Breast epithelium (tissue), 4 donors: ENCODE measurements around the gene CXCL12. TPM values are rescaled to one million over a fixed set of nuclear protein-coding genes. Genes with fewer than 3 reads are reported as not detected.

Experiments used
- DNase-seq, 2 donors: peaks; one replicate each; pipeline ENCODE4 v3.0.0-alpha.2; 2019; ENCODE audit warnings: low spot score in 2 of 2
- H3K27ac ChIP-seq, 2 donors: fragments of 200-600 bp; sonication (generic) in 1 of 2; one replicate each; pipeline ENCODE4 v1.5.1; 2016 to 2019; ENCODE audit warnings: mild to moderate bottlenecking in 1 of 2
- H3K27me3 ChIP-seq, 2 donors: fragments of 200-600 bp; sonication (generic) in 1 of 2; one replicate each; pipeline versions ENCODE4 v1.5.1 to v1.6.0; 2017 to 2019; ENCODE audit warnings: control low read depth in 1 of 2, mild to moderate bottlenecking in 1 of 2
- H3K36me3 ChIP-seq: fragments of 200-600 bp; one replicate; pipeline ENCODE4 v1.5.1; 2019
- H3K4me1 ChIP-seq, 2 donors: fragments of 200-600 bp; sonication (generic); one replicate each; pipeline ENCODE4 v1.5.1; 2016 to 2019; ENCODE audit warnings: control low read depth in 1 of 2
- H3K4me3 ChIP-seq, 3 donors: fragments of 200-600 bp; sonication (generic); 1 replicate in 2 of 3; 2 replicates in 1 of 3; pipeline ENCODE4 v1.5.1; 2016 to 2019; ENCODE audit warnings: mild to moderate bottlenecking in 3 of 3, moderate library complexity in 2 of 3
- H3K9me3 ChIP-seq, 2 donors: fragments of 200-600 bp; sonication (generic) in 1 of 2; one replicate each; pipeline ENCODE4 v1.5.1; 2016 to 2019; ENCODE audit warnings: control low read depth in 1 of 2
- POLR2A ChIP-seq: fragments of 450-650 bp; IDR thresholded peaks from one replicate; pipeline ENCODE4 v1.6.1; 2016; ENCODE audit warnings: antibody characterized with exemption, mild to moderate bottlenecking, moderate library complexity
- POLR2AphosphoS5 ChIP-seq, 3 donors: sonication (generic); formaldehyde crosslinking; IDR thresholded peaks; one replicate each; pipeline ENCODE4 v1.6.1; 2017; ENCODE audit warnings: antibody characterized with exemption in 3 of 3
- intact Hi-C: fragments of 100-400 bp; cut with DNase I; formaldehyde crosslinking; loops from one replicate; pipeline ENCODE4 v1.15.1; 2023; ENCODE audit warnings: low total_unique reads
- total RNA-seq, 3 donors: library from RNA; depleted of rRNA; stranded (reverse); fragments of >200 nt; gene quantifications; one replicate each; pipeline ENCODE4 v1.1.0, GENCODE V29; 2016
- TF ChIP-seq, protein P1 (sequence below), 3 donors: fragments of 450-650 bp; IDR thresholded peaks; one replicate each; pipeline ENCODE4 v1.5.1; 2016 to 2017; ENCODE audit warnings: antibody characterized with exemption in 3 of 3, mild to moderate bottlenecking in 3 of 3, moderate library complexity in 3 of 3

The CXCL12 gene
- total RNA-seq, 3 donors from 2014 or later = 66.4 to 164 (median 103) TPM

DNA sequence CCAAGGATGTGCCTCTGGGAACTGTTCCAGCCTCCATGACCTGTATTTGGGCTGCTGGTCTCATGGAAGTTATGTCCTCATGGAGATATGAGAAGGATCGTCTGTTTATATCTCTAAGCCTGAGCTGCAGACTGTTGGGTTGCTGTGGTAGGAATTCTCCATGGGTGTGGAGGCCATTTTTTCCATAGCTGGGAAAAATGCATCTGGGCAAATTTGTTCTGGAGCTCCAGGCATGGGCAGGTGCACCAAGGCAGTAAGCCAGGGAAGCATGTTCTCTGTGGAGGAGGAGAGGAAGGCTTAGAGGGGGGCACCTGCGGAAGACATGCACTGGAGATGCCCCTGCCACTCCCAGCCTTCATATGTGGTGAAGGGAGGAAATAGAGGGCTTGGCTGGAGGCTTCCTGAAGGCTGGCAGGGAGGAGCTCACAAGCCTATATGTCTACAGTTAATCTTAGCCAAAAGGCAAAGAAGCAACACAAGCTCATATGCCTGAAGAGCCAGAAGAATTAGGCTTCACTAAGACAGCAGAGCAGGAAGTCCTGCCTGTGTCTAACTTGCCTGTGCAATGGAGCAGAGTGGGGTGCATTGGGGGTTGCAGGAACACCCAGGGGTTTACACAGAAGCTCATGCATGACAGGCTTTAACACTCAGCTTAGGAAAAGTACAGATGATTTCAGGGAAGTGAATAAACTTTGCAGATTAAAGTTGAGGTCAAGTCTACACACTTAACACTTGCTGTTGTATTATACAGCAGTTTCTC, 35.1 kb upstream of the CXCL12 start:
- Histone ChIP-seq H3K27ac (no peak overlapping the region), H3K27me3 (no peaks in the 10 kb centered on the region), H3K36me3 (no peaks in the 10 kb centered on the region), H3K9me3 (no peaks in the 10 kb centered on the region), H3K4me3 (no peak overlapping the region), H3K4me1 (peaks cover 0 to 3% of the 10 kb centered on the region in 2 donors)
- DNase-seq = no peak
- no peak for TF ChIP-seq POLR2AphosphoS5 (IDR thresholded peaks at IDR 0.05)
- TF ChIP-seq, protein P1, sequence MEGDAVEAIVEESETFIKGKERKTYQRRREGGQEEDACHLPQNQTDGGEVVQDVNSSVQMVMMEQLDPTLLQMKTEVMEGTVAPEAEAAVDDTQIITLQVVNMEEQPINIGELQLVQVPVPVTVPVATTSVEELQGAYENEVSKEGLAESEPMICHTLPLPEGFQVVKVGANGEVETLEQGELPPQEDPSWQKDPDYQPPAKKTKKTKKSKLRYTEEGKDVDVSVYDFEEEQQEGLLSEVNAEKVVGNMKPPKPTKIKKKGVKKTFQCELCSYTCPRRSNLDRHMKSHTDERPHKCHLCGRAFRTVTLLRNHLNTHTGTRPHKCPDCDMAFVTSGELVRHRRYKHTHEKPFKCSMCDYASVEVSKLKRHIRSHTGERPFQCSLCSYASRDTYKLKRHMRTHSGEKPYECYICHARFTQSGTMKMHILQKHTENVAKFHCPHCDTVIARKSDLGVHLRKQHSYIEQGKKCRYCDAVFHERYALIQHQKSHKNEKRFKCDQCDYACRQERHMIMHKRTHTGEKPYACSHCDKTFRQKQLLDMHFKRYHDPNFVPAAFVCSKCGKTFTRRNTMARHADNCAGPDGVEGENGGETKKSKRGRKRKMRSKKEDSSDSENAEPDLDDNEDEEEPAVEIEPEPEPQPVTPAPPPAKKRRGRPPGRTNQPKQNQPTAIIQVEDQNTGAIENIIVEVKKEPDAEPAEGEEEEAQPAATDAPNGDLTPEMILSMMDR (IDR thresholded peaks at IDR 0.05) = no peak
- no peak for TF ChIP-seq POLR2A
- intact Hi-C loops = no loop called here

DNA sequence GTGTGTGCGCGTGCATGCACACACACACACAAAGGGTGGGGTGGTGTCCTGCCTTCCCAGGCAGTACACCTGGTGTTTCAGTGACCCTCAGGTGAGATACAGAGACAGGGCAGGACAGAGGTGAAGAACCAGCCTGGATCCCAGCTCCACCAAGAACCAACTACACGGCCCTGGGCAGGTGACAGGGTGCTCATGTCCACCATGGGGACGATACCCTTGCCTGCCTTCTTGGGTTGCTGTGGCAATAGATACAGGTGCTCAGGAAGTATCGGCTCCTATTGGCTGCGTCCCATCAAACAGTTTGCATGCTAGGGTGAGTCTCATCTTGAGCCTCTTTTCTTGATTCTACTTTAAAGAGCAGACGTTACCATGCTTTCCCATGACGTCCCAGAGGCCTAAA, 33.7 kb upstream of the CXCL12 start:
- Histone ChIP-seq H3K4me3 (no peak overlapping the region), H3K9me3 (no peaks in the 10 kb centered on the region), H3K36me3 (no peaks in the 10 kb centered on the region), H3K27ac (no peak overlapping the region), H3K4me1 (peaks cover 0 to 3% of the 10 kb centered on the region in 2 donors), H3K27me3 (no peaks in the 10 kb centered on the region)
- intact Hi-C loops = no loop called here
- no peak for DNase-seq
- TF ChIP-seq POLR2A (no peak), POLR2AphosphoS5 (IDR thresholded peaks at IDR 0.05) (no peak)
- TF ChIP-seq, protein P1 (IDR thresholded peaks at IDR 0.05) = no peak

DNA sequence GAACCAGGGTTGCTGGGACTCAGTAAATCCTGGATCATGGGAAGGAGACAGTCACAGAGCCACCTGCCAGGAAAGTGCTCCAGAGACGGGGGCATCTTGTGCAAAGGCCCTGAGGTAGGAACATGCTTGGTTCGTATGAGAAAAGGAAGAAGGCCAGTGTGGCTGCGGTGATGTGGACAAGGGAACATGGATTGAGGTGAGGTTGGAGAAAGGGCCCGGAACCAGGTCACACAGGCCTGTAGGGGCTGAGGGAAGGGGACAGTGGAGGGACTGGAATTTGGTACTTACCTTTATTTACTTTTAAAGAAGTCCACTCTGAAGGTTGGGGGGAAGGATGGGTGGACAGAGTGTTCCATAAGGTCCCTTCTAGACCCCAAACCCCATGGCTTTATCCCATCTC, 32.9 kb upstream of the CXCL12 start:
- no peaks in the 10 kb centered on the region for H3K36me3 ChIP-seq
- peaks cover 0 to 3% of the 10 kb centered on the region in 2 donors for H3K4me1 ChIP-seq
- intact Hi-C loops = no loop called here
- no peaks in the 10 kb centered on the region for H3K27me3 ChIP-seq
- H3K27ac ChIP-seq = no peak overlapping the region
- no peaks in the 10 kb centered on the region for H3K9me3 ChIP-seq
- no peak overlapping the region for H3K4me3 ChIP-seq
- no peak for DNase-seq
- TF ChIP-seq, protein P1 (IDR thresholded peaks at IDR 0.05) = no peak
- no peak for TF ChIP-seq POLR2AphosphoS5 (IDR thresholded peaks at IDR 0.05)
- TF ChIP-seq POLR2A = no peak

DNA sequence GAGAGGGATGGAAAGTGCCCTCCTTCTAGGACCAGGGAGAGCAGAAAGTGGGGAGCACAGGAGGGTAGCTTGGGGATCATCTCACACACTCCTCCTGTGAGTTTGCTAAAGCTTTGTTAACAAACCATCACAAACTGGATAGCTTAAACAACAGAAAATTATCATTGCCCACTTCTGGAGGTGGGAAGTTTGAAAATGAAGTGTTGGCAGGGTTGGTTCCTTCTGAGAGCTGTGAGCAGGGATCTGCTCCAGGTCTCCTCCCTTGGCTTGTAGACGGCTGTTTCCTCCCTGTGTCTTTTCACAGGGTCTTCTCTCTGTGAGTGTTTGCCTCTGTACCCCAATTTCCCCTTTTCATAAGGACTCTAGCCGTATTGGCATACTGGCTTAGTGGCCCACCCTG, 32.0 kb upstream of the CXCL12 start:
- Histone ChIP-seq H3K27ac (peak overlapping the region; percentile 69 to 77), H3K9me3 (peaks cover 0 to 7% of the 10 kb centered on the region in 2 donors), H3K27me3 (no peaks in the 10 kb centered on the region), H3K4me1 (peaks cover 0 to 3% of the 10 kb centered on the region in 2 donors), H3K4me3 (no peak overlapping the region), H3K36me3 (no peaks in the 10 kb centered on the region)
- TF ChIP-seq, protein P1 (IDR thresholded peaks at IDR 0.05) = no peak
- TF ChIP-seq POLR2A (no peak), POLR2AphosphoS5 (IDR thresholded peaks at IDR 0.05) (no peak)
- no peak for DNase-seq
- intact Hi-C loops = no loop called here

DNA sequence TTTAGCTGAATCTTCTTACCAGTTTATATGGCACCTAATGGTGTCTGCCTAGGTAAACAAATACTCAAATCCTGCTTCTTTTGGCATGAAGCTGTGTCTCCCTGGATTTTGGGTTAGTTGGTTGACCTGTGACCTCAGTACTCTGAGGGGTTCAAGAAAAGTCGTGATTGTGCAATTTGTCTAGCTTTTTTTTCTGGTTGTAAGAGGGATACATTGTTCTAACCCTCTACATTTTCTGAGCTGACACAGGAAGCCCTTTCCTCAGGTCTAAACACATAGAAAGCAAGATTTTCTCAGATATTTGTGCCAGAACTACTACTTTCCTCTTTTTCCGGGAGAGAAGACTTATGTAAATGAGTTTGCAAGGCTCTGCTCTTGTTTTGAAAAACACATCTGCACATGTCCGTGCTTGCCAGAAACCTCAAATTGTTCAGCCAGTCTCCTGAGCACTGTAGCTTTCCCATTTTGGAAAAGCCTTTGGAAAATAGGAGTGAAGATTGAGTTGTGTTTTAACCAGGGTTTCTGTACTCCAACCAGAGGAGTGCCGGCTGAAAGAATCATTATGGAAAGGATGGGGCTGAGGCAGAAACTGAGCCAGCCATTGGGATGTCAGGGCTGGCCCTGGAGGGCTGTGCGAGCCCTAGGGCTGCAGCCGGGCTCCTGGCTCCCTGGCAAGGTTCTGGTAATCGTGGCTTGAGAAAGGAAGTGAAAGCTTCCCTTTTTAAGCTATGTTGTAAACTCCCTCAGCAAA, 31.3 kb upstream of the CXCL12 start:
- Histone ChIP-seq H3K36me3 (no peaks in the 10 kb centered on the region), H3K4me1 (peaks cover 0 to 3% of the 10 kb centered on the region in 2 donors), H3K27me3 (no peaks in the 10 kb centered on the region), H3K27ac (peak overlapping the region; percentile 69 to 77), H3K4me3 (no peak overlapping the region), H3K9me3 (peaks cover 3 to 13% of the 10 kb centered on the region in 2 donors)
- TF ChIP-seq, protein P1 (IDR thresholded peaks at IDR 0.05) = no peak
- TF ChIP-seq POLR2AphosphoS5 (IDR thresholded peaks at IDR 0.05) = no peak
- intact Hi-C loops = no loop called here
- no peak for DNase-seq
